ENCODE data around the gene NDUFC2.
"Not testable (repeated sequence)": the region's sequence is repeated elsewhere in the genome, so short reads cannot be mapped to it uniquely, and the experiment has no call there.

NDUFC2 gene

DNA sequence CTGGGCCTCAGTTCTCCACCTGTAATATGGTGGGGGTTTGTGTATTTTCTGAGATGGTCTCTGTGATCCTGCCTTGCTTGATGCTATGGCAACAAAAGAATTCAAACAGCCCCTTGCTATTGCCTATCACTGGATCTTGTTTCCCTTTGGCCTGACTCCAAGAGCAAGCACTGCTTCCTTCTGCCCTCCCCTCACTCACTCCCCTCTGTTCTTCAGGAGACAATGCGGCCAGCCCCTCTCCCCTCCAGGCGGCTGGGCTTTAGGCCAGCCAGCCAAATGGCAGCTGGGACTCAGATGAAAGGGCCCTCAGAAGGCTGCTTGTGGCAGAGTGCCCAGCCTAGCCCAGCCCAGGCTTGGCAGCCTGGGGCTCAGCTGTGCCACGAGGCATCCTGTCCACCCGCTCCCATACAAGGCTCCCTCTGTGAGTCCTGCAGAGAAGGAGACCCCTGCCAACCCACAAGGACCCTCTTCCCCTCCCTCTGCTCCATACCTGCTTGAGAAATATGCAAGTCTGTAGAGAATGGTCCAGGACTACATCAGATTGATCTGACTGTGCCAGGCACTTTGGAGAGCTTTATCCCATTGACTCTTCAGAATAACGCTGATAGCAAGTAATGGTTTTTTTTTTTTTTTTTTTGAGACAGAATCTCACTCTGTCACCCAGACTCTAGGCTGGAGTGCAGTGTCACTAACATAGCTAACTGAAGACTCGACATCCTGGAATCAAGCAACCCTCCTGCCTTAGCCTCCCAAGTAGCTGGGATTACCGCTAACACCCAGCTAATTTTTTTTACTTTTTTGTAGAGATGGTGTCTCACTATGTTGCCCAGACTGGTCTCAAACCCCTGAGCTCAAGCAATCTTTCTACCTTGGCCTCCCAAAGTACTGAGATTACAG lies 49.0 kb downstream of the NDUFC2 start:
- DNase-seq (ENCODE audit: low read depth), result no peak

DNA sequence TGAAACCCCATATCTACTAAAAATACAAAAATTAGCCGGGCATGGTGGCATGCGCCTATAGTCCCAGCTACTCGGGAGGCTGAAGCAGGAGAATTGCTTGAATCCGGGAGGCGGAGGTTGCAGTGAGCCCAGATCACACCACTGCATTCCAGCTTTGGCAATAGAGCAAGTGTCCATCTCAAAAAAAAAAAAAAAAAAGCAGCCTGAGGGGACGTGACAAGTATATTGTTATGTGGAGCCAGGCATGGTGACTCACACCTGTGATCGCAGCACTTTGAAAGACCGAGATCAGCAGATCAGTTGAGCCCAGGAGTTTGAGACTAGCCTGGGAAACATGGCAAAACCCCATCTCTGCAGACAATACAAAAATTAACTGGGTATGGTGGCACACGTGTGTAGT lies 51.2 kb downstream of the NDUFC2 start:
- DNase-seq (ENCODE audit: low read depth), result not testable (repeated sequence)

DNA sequence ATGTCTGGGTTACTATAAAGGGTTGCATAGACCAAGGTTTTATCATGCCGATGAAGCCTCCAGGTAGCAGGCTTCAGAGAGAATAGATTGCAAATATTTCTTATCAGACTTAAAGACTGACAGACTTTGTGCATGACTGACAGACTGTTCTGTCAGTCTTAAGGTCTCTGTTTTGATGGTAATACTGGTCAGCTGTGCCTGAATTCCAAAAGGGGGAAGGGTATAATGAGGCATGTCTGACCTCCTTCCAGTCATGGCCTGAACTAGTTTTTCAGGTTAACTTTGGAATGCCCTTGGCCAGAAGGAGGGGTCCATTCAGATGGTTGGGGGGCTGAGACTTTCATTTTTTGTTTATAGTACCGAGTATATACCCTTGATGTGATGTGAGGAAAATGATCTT lies 51.9 kb downstream of the NDUFC2 start:
- no peak for DNase-seq (ENCODE audit: low read depth)

DNA sequence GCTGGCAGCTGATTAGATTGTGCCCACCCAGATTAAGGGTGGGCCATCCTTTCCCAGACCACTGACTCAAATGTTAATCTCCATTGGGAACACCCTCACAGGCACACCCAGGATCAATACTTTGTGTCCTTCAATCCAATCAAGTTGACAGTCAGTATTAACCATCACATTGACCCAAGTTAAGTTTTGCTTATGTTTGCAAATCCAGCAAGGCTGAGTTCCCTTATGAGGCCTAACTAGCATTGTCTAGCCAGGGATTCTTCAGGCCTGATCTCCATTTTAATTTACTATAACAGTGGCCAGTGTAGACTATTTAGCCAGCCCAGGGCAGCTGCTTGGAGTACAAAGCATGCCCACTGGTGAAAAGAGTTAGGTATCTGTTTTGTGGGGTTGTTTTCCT lies 54.3 kb downstream of the NDUFC2 start:
- DNase-seq (ENCODE audit: low read depth), result no peak

DNA sequence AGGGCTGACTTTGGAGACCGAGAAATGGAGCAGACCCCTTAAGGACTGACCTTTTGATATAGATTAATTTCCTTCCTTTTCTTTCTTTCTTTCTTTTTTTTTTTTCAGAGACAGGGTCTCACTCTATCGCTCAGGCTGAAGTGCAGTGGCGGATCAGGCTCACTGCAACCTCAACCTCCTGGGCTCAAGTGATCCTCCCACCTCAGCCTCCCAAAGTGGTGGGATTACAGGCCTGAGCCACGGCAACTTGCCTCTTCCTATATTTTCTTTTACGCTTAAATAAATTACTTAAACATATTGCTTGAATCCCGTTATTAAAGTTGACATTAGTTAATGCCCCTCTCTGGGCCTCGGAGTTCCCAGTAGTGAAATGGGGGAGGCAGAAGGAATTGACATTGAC lies 56.2 kb downstream of the NDUFC2 start:
- DNase-seq (ENCODE audit: low read depth), result no peak

DNA sequence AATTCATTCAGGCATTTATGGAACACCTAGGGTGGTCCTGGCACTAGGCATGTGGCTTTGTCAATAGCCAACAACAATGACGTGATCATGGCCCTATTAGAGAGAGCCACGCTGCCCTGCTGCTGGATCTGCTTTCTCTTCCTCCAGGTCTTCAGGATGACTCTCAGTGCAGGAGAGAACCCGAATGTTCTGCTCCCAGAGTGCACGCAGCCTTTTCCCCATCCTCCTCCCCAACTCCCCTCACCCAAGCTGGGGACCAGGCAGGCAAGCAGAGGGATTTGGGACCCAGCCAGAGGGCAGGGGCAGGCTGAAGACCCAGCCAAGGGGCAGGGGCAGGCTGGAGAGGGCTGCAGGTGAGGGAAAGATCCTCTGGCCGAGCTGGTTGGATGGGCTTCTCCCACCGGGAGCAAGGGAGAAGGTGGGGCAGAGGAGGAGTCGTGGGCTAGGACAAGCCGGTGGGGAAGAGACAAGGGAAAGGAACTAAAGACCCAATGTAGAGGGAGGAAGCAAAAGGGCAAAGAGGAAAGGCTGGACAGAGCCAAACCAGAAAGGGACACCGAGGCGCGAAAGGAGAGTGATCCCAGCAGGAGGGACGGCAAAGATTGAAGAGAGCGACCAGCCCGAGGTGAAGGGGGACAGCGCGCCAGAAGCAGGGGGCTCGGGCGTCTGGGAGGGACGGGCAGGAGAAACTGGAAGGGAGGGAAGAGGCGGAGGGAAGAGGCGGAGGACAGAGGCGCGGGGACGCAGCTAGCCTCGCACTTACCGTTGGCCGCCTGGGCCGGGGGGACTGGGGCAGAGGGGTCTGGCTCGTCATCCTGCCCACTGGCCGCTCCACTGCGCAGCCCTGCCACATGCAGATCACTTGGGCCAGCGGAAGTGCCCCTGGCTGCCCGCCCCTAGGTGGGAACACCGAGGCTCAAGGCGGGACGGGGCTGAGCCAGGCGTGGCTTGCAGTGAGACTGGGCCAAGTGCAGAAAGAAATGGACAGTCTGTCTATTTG lies 57.0 kb downstream of the NDUFC2 start, which contains the start of gene KCTD14:
KCTD14 (minus strand) TSS at position 880 of the 1,000 bp plus-strand sequence; CDS start at position 853, 27 bp downstream.
- no peak for DNase-seq (ENCODE audit: low read depth)

DNA sequence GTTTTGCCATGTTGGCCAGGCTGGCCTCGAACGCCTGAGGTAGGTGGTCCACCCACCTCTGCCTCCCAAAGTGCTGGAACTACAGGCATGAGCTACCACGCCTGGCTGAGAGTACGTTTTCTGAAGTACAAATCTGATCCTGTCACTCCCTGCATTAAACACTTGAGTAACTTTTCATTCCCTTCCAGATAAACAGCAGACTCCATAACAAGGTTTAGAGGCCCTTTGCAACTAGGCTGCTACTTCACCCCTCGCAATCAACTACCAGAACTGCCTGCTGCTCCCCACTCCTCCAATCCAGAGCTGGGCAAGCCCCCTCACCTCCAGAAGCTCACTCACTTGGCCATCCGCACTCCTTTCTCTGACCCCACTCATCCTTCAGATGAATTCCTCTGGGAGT lies 58.1 kb downstream of the NDUFC2 start:
- DNase-seq (ENCODE audit: low read depth), result no peak

DNA sequence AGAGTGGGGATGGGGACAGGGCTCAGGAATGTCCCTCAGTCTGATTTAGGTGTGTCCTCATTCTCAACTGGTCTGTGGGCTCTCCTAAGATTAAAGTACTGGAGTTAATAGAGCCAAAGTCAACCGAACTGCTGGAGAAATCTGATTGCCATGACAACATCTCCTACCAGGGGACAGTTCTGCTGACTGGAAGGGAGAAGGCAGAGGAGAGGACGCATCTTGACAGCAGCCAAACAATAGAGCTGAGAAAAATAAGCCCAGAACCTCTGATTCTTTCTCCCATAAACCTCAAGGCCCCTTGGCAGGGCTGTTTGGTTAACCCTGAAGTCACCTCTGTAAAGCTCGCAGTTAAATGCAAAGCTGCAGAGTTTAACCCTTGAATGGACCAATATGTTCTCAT lies 59.4 kb downstream of the NDUFC2 start:
- DNase-seq (ENCODE audit: low read depth), result no peak

DNA sequence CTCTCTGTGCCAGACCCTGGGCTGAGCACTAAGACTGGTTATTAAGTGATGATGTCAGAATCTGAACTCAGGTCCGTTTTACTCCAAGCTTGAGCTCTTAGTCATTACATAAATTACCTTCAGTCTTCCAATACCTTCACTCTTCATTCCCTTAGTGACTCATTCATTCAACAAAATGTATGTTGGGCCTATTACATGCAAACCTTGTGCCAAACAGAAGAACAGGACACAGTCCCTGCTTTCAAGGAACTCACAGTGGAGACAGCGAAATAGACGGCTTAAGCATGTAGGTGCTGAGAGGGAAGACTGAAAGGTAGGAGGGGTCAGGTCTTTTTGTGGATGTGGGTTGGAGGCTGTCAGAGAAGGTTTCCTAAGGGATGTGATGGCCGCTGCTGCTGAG lies 59.9 kb downstream of the NDUFC2 start:
- no peak for DNase-seq (ENCODE audit: low read depth)
